NB4 (cell line): ENCODE results near the gene OR4C5.
"Not testable (repeated sequence)": the region's sequence is repeated elsewhere in the genome, so short reads cannot be mapped to it uniquely, and the experiment has no call there.

Experiments used
- DNase-seq: peaks from one replicate; pipeline ENCODE4 v3.0.0; 2010; ENCODE audit warnings: low read depth
- H3K4me3 ChIP-seq: one replicate; pipeline ENCODE4 v1.5.1; 2011; ENCODE audit warnings: mild to moderate bottlenecking, low read depth, low read length, moderate library complexity
- CTCF ChIP-seq: IDR thresholded peaks from one replicate; pipeline ENCODE4 v1.5.1; 2012; ENCODE audit warnings: low read depth, low read length
- MAX ChIP-seq: IDR thresholded peaks from 2 replicates; pipeline ENCODE4 v1.6.1; 2011; ENCODE audit warnings: low read depth, low read length
- MYC ChIP-seq: IDR thresholded peaks from 2 replicates; pipeline ENCODE4 v1.6.1; 2011; ENCODE audit warnings: low read depth, low read length
- POLR2A ChIP-seq: IDR thresholded peaks from 2 replicates; pipeline ENCODE4 v1.6.1; 2011; ENCODE audit warnings: mild to moderate bottlenecking; ENCODE audit not compliant: insufficient read length; ENCODE audit errors: extremely low read depth

Gene OR4C5

DNA sequence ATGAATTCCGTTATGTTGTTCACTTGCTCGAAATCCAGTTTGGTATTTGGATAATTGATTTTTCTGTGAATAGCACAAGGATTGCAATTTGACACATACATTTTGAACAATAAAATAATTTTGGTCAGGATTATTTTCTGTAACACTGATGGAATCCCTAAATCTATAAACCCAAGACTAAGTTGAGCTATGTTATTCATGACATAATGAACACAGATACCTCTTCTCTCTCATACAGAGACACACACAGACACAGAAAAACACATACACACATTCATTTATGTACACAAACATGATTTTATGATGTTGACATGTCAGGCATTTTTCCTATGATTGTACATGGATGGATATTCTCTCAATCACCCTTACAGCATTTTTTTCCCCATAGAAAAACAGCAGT, at the start of gene OR4C5:
Gene OR4C5 (minus strand): TSS at position 101 of the 400 bp plus-strand sequence. CDS start 0 bp downstream, at position 101.
- TF ChIP-seq CTCF (no peak), MAX (no peak), POLR2A (no peak), MYC (no peak)
- H3K4me3 ChIP-seq: no peak within 1 kb of the TSS
- no peak for DNase-seq

DNA sequence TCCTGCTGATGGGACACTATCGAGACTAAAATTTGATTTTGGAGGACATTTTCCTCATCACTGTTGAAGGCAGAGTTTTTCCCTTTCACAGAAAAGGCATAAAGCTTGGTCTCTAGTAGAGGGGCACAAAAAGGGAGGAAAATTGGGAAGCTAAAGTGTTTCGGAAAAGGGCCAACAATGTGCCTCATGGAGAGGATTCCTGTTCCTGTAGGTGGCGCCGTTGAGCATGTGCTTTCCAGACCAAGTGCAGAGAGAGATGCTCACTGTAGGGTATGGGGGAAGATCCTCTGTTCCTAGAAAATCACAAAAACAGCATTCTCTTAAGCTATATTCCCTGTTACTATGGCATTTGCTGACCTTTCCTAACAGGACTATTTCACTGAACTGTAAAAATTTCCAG, 18.4 kb upstream of the OR4C5 start:
- peak; percentile 13 for DNase-seq
- H3K4me3 ChIP-seq: no peak overlapping the region
- TF ChIP-seq MAX: 0 out of 2 replicates have a peak, but pooled peaks have one; percentile 61
- TF ChIP-seq CTCF: peak; percentile 58
- no peak for TF ChIP-seq MYC

DNA sequence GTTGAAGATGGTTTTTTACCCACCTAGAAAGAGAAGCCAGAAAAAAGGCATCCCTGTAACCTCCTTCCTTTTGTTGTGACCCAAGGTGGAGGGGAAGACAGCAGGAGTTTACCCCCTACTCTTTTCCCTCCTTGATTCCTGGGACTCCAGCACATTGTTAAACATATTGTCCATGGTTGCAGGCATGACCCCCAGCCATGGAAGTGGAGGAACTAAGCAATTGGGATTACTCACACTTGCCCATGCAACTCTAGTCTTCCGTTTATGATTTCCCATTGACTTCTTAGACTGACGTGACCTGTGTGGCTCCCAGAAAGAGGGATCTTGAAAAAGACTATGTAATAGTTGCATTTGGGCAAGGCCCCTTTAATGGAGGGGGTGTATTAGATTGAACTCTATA, 17.9 kb upstream of the OR4C5 start:
- not testable (repeated sequence) for DNase-seq, H3K4me3 ChIP-seq

GRCh38 chr11:48361289-48361688, 5.0 kb downstream of the OR4C5 start:
- not testable (repeated sequence) for H3K4me3 ChIP-seq, DNase-seq

DNA sequence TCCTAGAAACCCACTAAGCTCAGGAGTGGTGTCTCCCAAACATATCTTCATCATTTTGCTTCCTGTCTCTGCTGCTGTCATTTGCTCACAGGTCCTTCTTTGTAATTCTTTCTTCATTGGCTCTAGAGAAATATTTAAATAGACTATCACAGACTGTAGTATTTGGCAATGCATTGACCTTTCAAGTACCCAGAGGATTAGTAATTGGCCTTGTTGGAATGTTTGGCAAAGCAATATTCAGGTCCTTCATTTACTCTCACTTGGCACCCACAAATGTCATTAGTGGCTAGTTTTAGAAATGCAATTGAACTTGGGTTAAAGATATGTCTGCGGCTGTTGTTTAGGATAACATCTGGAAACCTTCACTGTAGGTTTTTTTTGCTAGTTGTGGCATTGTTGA, 11.6 kb downstream of the OR4C5 start:
- DNase-seq: no peak
- no peak overlapping the region for H3K4me3 ChIP-seq
- TF ChIP-seq POLR2A: no peak
- TF ChIP-seq MYC: no peak
- no peak for TF ChIP-seq MAX
- TF ChIP-seq CTCF: no peak

- no peak overlapping the region for H3K4me3 ChIP-seq
- DNase-seq: no peak
- TF ChIP-seq MYC: no peak
- TF ChIP-seq MAX: no peak
- TF ChIP-seq POLR2A: no peak
- no peak for TF ChIP-seq CTCF
Observed at GRCh38 chr11:48354013-48354412, 12.3 kb downstream of the OR4C5 start.

GRCh38 chr11:48346286-48346685, 20.0 kb downstream of the OR4C5 start:
- DNase-seq, H3K4me3 ChIP-seq: not testable (repeated sequence)

DNA sequence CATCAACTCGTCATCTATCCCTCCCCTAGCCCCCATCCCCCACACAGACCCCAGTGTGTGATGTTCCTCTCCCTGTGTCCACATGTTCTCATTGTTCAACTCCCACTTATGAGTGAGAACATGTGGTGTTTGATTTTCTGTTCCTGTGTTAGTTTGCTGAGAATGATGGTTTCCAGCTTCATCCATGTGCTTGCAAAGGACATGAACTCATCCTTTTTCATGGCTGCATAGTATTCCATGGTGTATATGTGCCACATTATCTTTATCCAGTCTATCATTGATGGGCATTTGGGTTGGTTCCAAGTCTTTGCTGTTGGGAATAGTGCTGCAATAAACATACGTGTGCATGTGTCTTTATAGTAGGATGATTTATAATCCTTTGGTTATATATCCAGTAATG, 23.8 kb downstream of the OR4C5 start:
- DNase-seq: not testable (repeated sequence)

More for the DNA sequence above, 23.8 kb downstream of the OR4C5 start:
- H3K4me3 ChIP-seq: not testable (repeated sequence)
